ENCODE measurements around the gene DISP3. TPM values are rescaled to one million over a fixed set of nuclear protein-coding genes. Genes with fewer than 3 reads are reported as not detected.

DISP3 gene
- polyA plus RNA-seq, 3 donors from 2014 or later: 0.37 to 0.66 TPM; not detected in 1

GRCh38 chr1:11535316-11535715 lies 56.4 kb downstream of the DISP3 start:
- no peak overlapping the region for H3K27ac Mint-ChIP-seq
- H3K9me3 Mint-ChIP-seq: no peaks in the 10 kb centered on the region
- H3K4me1 Mint-ChIP-seq: no peaks in the 10 kb centered on the region
- peaks cover 0 to 4% (median 0%) of the 10 kb centered on the region in 3 donors for H3K27me3 Mint-ChIP-seq (ENCODE audit: low read depth in 3 of 3)
- no peak overlapping the region for H3K4me3 Mint-ChIP-seq
- no peaks in the 10 kb centered on the region for H3K36me3 Mint-ChIP-seq
- DNase-seq: no peak

- H3K27ac Mint-ChIP-seq: no peak overlapping the region
- H3K4me1 Mint-ChIP-seq: no peaks in the 10 kb centered on the region
- peaks cover 0 to 4% (median 0%) of the 10 kb centered on the region in 3 donors for H3K27me3 Mint-ChIP-seq (ENCODE audit: low read depth in 3 of 3)
- no peak for DNase-seq
- H3K9me3 Mint-ChIP-seq: no peaks in the 10 kb centered on the region
- H3K36me3 Mint-ChIP-seq: no peaks in the 10 kb centered on the region
- no peak overlapping the region for H3K4me3 Mint-ChIP-seq
Observed at GRCh38 chr1:11535761-11536572, 57.0 kb downstream of the DISP3 start.

GRCh38 chr1:11536573-11537379 lies 57.8 kb downstream of the DISP3 start:
- H3K4me1 Mint-ChIP-seq: no peaks in the 10 kb centered on the region
- no peak for DNase-seq
- H3K9me3 Mint-ChIP-seq: no peaks in the 10 kb centered on the region
- no peak overlapping the region for H3K27ac Mint-ChIP-seq
- no peaks in the 10 kb centered on the region for H3K36me3 Mint-ChIP-seq
- peaks cover 0 to 4% (median 0%) of the 10 kb centered on the region in 3 donors for H3K27me3 Mint-ChIP-seq (ENCODE audit: low read depth in 3 of 3)
- H3K4me3 Mint-ChIP-seq: no peak overlapping the region

GRCh38 chr1:11537380-11537764 lies 58.4 kb downstream of the DISP3 start:
- Mint-ChIP-seq H3K9me3 (no peaks in the 10 kb centered on the region), H3K27me3 (ENCODE audit: low read depth in 3 of 3) (peaks cover 0 to 4% (median 1%) of the 10 kb centered on the region in 3 donors), H3K27ac (no peak overlapping the region), H3K4me3 (no peak overlapping the region), H3K4me1 (no peaks in the 10 kb centered on the region), H3K36me3 (no peaks in the 10 kb centered on the region)
- no peak for DNase-seq

GRCh38 chr1:11537854-11538591 lies 59.1 kb downstream of the DISP3 start:
- DNase-seq: no peak

GRCh38 chr1:11538886-11539285 lies 59.9 kb downstream of the DISP3 start:
- Mint-ChIP-seq H3K27me3 (ENCODE audit: low read depth in 3 of 3) (peaks cover 0 to 6% (median 3%) of the 10 kb centered on the region in 3 donors), H3K27ac (no peak overlapping the region), H3K9me3 (no peaks in the 10 kb centered on the region), H3K4me3 (no peak overlapping the region), H3K4me1 (no peaks in the 10 kb centered on the region), H3K36me3 (no peaks in the 10 kb centered on the region)
- no peak for DNase-seq

More at GRCh38 chr1:11537854-11538591, 59.1 kb downstream of the DISP3 start:
- Mint-ChIP-seq H3K27ac (no peak overlapping the region), H3K4me3 (no peak overlapping the region), H3K27me3 (ENCODE audit: low read depth in 3 of 3) (peaks cover 0 to 6% (median 1%) of the 10 kb centered on the region in 3 donors), H3K36me3 (no peaks in the 10 kb centered on the region), H3K4me1 (no peaks in the 10 kb centered on the region), H3K9me3 (no peaks in the 10 kb centered on the region)

GRCh38 chr1:11539850-11540772 lies 61.2 kb downstream of the DISP3 start:
- no peak for DNase-seq
- no peak overlapping the region for H3K27ac Mint-ChIP-seq
- no peak overlapping the region for H3K4me3 Mint-ChIP-seq
- H3K27me3 Mint-ChIP-seq (ENCODE audit: low read depth in 3 of 3): peaks cover 1 to 6% (median 3%) of the 10 kb centered on the region in 3 donors
- no peaks in the 10 kb centered on the region for H3K9me3 Mint-ChIP-seq
- no peaks in the 10 kb centered on the region for H3K36me3 Mint-ChIP-seq
- H3K4me1 Mint-ChIP-seq: no peaks in the 10 kb centered on the region

GRCh38 chr1:11540773-11541160 lies 61.8 kb downstream of the DISP3 start:
- H3K9me3 Mint-ChIP-seq: no peaks in the 10 kb centered on the region
- no peak for DNase-seq
- H3K27me3 Mint-ChIP-seq (ENCODE audit: low read depth in 3 of 3): peaks cover 1 to 6% (median 3%) of the 10 kb centered on the region in 3 donors
- no peak overlapping the region for H3K4me3 Mint-ChIP-seq
- no peak overlapping the region for H3K27ac Mint-ChIP-seq
- H3K4me1 Mint-ChIP-seq: no peaks in the 10 kb centered on the region
- no peaks in the 10 kb centered on the region for H3K36me3 Mint-ChIP-seq

- Mint-ChIP-seq H3K4me3 (no peak overlapping the region), H3K9me3 (no peaks in the 10 kb centered on the region), H3K36me3 (no peaks in the 10 kb centered on the region), H3K27me3 (ENCODE audit: low read depth in 3 of 3) (peaks cover 1 to 6% (median 3%) of the 10 kb centered on the region in 3 donors), H3K4me1 (no peaks in the 10 kb centered on the region), H3K27ac (no peak overlapping the region)
- no peak for DNase-seq
Observed at GRCh38 chr1:11541236-11541635, 62.3 kb downstream of the DISP3 start.

GRCh38 chr1:11541956-11542355 lies 63.0 kb downstream of the DISP3 start:
- DNase-seq: no peak
- no peaks in the 10 kb centered on the region for H3K4me1 Mint-ChIP-seq
- H3K27ac Mint-ChIP-seq: no peak overlapping the region
- H3K4me3 Mint-ChIP-seq: no peak overlapping the region
- H3K36me3 Mint-ChIP-seq: no peaks in the 10 kb centered on the region
- H3K9me3 Mint-ChIP-seq: no peaks in the 10 kb centered on the region
- H3K27me3 Mint-ChIP-seq (ENCODE audit: low read depth in 3 of 3): peaks cover 1 to 6% (median 3%) of the 10 kb centered on the region in 3 donors

GRCh38 chr1:11543392-11543791 lies 64.4 kb downstream of the DISP3 start:
- no peak overlapping the region for H3K27ac Mint-ChIP-seq
- H3K27me3 Mint-ChIP-seq (ENCODE audit: low read depth in 3 of 3): peaks cover 1 to 10% (median 3%) of the 10 kb centered on the region in 3 donors
- DNase-seq: no peak
- H3K4me3 Mint-ChIP-seq: no peak overlapping the region
- H3K9me3 Mint-ChIP-seq: no peaks in the 10 kb centered on the region
- no peaks in the 10 kb centered on the region for H3K36me3 Mint-ChIP-seq
- H3K4me1 Mint-ChIP-seq: no peaks in the 10 kb centered on the region

GRCh38 chr1:11543796-11544195 lies 64.8 kb downstream of the DISP3 start:
- no peak overlapping the region for H3K4me3 Mint-ChIP-seq
- no peak overlapping the region for H3K27ac Mint-ChIP-seq
- DNase-seq: no peak
- peaks cover 1 to 9% (median 3%) of the 10 kb centered on the region in 3 donors for H3K27me3 Mint-ChIP-seq (ENCODE audit: low read depth in 3 of 3)
- no peaks in the 10 kb centered on the region for H3K4me1 Mint-ChIP-seq
- no peaks in the 10 kb centered on the region for H3K9me3 Mint-ChIP-seq
- no peaks in the 10 kb centered on the region for H3K36me3 Mint-ChIP-seq

- no peak overlapping the region for H3K4me3 Mint-ChIP-seq
- H3K9me3 Mint-ChIP-seq: no peaks in the 10 kb centered on the region
- H3K27ac Mint-ChIP-seq: no peak overlapping the region
- H3K4me1 Mint-ChIP-seq: no peaks in the 10 kb centered on the region
- DNase-seq: no peak
- no peaks in the 10 kb centered on the region for H3K36me3 Mint-ChIP-seq
- H3K27me3 Mint-ChIP-seq (ENCODE audit: low read depth in 3 of 3): peaks cover 1 to 17% (median 3%) of the 10 kb centered on the region in 3 donors
Observed at GRCh38 chr1:11546456-11546855, 67.5 kb downstream of the DISP3 start.

All from immature natural killer cell (primary cell).